WTC11 (cell line): ENCODE data around the gene ABCB8. TPM values are rescaled to one million over a fixed set of nuclear protein-coding genes. Genes with fewer than 3 reads are reported as not detected.

ENCODE experiments used
- ATAC-seq: fragments of 200-7000 bp; cut with Tn5 transposase; 2 replicates; pipeline ENCODE4 v1.10.0; 2021; ENCODE audit warnings: mild to moderate bottlenecking, moderate library complexity
- CTCF ChIA-PET: fragments of 300-600 bp; sonication (Branson Sonifier 250); formaldehyde crosslinking; loops from one replicate; lab custom pipeline; 2021; ENCODE audit warnings: antibody characterized with exemption; lab: Charles Lee
- POLR2A ChIA-PET: fragments of 350-600 bp; sonication (Branson Sonifier 250); formaldehyde crosslinking; loops from one replicate; lab custom pipeline; 2021; ENCODE audit warnings: antibody characterized with exemption; lab: Charles Lee
- DNase-seq: peaks from one replicate; pipeline ENCODE4 v3.0.0; 2021; ENCODE audit warnings: low spot score
- H3K27ac Mint-ChIP-seq: 2 replicates; pipeline ENCODE4 v1.8.0; 2021; ENCODE audit warnings: mixed read lengths
- H3K27me3 Mint-ChIP-seq: 2 replicates; pipeline ENCODE4 v1.8.0; 2021; ENCODE audit warnings: low read depth, mild to moderate bottlenecking, moderate library complexity, mixed read lengths
- H3K36me3 Mint-ChIP-seq: 2 replicates; pipeline ENCODE4 v1.8.0; 2021; ENCODE audit warnings: mixed read lengths
- H3K4me1 Mint-ChIP-seq: 2 replicates; pipeline ENCODE4 v1.8.0; 2022; ENCODE audit warnings: mixed read lengths
- H3K4me3 Mint-ChIP-seq: 2 replicates; pipeline ENCODE4 v1.8.0; 2021; ENCODE audit warnings: mild to moderate bottlenecking, moderate library complexity, mixed read lengths
- H3K9me3 Mint-ChIP-seq: 2 replicates; pipeline ENCODE4 v1.8.0; 2021; ENCODE audit warnings: mixed read lengths
- ATF1 ChIP-seq: sonication (generic); formaldehyde crosslinking; IDR thresholded peaks from 2 replicates; pipeline ENCODE4 v1.8.1; 2023; ENCODE audit warnings: mild to moderate bottlenecking, moderate library complexity, missing genetic modification reagents
- FOXP1 ChIP-seq: sonication (generic); formaldehyde crosslinking; IDR thresholded peaks from 2 replicates; pipeline ENCODE4 v1.8.0; 2022; ENCODE audit warnings: missing genetic modification reagents, mild to moderate bottlenecking, moderate library complexity, borderline replicate concordance
- HMGA2 ChIP-seq: fragments of 250-450 bp; sonication (Bioruptor Pico); IDR thresholded peaks from 2 replicates; pipeline ENCODE4 v1.4.0; 2021; ENCODE audit warnings: mild to moderate bottlenecking, moderate library complexity
- ZNF219 ChIP-seq: sonication (generic); formaldehyde crosslinking; IDR thresholded peaks from 2 replicates; pipeline ENCODE4 v1.8.0; 2023; ENCODE audit warnings: missing genetic modification reagents, mild to moderate bottlenecking, borderline replicate concordance
- ZNF416 ChIP-seq: fragments of 250-450 bp; sonication (Bioruptor Pico); IDR thresholded peaks from 2 replicates; pipeline ENCODE4 v1.9.0; 2021; ENCODE audit warnings: mild to moderate bottlenecking, inconsistent platforms
- total RNA-seq: library from RNA; stranded (reverse); gene quantifications from 3 replicates; pipeline ENCODE4 v1.2.3, GENCODE V29; 2021
- TF ChIP-seq, protein P1 (sequence below): sonication (generic); formaldehyde crosslinking; IDR thresholded peaks from 2 replicates; pipeline ENCODE4 v1.8.1; 2022; ENCODE audit warnings: low read depth, missing genetic modification reagents, borderline replicate concordance
- TF ChIP-seq, protein P2 (sequence below): sonication (generic); formaldehyde crosslinking; IDR thresholded peaks from 2 replicates; pipeline ENCODE4 v1.8.0; 2023; ENCODE audit warnings: mild to moderate bottlenecking, missing genetic modification reagents
- TF ChIP-seq, protein P3 (sequence below): sonication (generic); formaldehyde crosslinking; IDR thresholded peaks from 2 replicates; pipeline ENCODE4 v1.8.1; 2022; ENCODE audit warnings: mild to moderate bottlenecking, missing genetic modification reagents, moderate library complexity, borderline replicate concordance
- TF ChIP-seq, protein P4 (sequence below): sonication (generic); formaldehyde crosslinking; IDR thresholded peaks from 2 replicates; pipeline ENCODE4 v1.8.0; 2022; ENCODE audit warnings: mild to moderate bottlenecking, missing genetic modification reagents
- TF ChIP-seq, protein P5 (sequence below): fragments of 250-450 bp; sonication (Bioruptor Pico); IDR thresholded peaks from 2 replicates; pipeline ENCODE4 v1.9.0; 2021; ENCODE audit warnings: mild to moderate bottlenecking

The ABCB8 gene
- total RNA-seq, 1 experiment from 2014 or later: 35.9 TPM

DNA sequence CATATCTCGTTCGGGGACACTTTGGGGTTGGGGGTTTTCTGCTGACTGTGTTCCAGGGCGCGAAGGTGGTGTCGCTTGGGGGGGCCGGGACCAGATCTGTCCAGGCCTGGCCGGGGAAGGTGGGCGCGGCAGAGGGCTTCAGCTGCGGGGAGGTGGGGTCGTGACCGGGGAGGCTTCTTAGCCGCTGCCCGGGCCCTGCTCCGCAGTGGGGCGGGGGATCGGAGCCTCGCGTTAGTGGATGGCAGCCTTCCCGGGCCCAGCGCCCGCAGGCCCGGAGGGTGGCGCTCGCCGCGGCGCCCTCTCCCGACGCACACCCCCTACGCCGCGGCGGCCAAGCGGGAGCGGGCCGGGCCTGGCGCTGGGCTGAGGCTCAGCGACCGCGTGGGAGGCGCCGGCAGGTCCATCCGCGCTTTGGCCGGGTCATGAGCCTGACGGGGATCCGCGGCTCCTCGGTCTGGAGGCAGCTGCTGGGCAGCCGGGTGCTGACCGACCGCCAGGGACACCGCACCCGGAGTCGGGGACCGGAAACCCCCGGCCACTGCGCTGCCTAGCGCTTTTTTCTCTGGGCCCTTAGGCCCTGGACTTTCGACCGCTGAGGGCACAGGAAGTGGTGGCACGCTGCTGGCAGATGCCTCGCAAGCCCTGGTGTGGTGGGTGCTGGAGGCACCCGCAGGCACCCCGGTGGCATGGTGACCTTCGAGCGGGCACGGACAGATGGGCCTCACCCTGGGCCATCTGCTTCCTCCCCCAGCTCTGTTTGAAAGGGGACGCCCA lies 59.2 kb downstream of the ABCB8 start (continued):
- TF ChIP-seq ZNF219 (CRISPR knock-in tag) (no peak), HMGA2 (CRISPR knock-in tag) (no peak), ATF1 (CRISPR knock-in tag) (no peak), FOXP1 (peak; percentile 72; the same call in 1 of the 2 replicates), ZNF416 (CRISPR knock-in tag) (no peak)
- TF ChIP-seq, protein P1, sequence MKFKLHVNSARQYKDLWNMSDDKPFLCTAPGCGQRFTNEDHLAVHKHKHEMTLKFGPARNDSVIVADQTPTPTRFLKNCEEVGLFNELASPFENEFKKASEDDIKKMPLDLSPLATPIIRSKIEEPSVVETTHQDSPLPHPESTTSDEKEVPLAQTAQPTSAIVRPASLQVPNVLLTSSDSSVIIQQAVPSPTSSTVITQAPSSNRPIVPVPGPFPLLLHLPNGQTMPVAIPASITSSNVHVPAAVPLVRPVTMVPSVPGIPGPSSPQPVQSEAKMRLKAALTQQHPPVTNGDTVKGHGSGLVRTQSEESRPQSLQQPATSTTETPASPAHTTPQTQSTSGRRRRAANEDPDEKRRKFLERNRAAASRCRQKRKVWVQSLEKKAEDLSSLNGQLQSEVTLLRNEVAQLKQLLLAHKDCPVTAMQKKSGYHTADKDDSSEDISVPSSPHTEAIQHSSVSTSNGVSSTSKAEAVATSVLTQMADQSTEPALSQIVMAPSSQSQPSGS (CRISPR knock-in tag): no peak
- TF ChIP-seq, protein P2, sequence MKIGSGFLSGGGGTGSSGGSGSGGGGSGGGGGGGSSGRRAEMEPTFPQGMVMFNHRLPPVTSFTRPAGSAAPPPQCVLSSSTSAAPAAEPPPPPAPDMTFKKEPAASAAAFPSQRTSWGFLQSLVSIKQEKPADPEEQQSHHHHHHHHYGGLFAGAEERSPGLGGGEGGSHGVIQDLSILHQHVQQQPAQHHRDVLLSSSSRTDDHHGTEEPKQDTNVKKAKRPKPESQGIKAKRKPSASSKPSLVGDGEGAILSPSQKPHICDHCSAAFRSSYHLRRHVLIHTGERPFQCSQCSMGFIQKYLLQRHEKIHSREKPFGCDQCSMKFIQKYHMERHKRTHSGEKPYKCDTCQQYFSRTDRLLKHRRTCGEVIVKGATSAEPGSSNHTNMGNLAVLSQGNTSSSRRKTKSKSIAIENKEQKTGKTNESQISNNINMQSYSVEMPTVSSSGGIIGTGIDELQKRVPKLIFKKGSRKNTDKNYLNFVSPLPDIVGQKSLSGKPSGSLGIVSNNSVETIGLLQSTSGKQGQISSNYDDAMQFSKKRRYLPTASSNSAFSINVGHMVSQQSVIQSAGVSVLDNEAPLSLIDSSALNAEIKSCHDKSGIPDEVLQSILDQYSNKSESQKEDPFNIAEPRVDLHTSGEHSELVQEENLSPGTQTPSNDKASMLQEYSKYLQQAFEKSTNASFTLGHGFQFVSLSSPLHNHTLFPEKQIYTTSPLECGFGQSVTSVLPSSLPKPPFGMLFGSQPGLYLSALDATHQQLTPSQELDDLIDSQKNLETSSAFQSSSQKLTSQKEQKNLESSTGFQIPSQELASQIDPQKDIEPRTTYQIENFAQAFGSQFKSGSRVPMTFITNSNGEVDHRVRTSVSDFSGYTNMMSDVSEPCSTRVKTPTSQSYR: 0 out of 2 replicates have a peak, but pooled peaks have one; percentile 47
- TF ChIP-seq, protein P3, sequence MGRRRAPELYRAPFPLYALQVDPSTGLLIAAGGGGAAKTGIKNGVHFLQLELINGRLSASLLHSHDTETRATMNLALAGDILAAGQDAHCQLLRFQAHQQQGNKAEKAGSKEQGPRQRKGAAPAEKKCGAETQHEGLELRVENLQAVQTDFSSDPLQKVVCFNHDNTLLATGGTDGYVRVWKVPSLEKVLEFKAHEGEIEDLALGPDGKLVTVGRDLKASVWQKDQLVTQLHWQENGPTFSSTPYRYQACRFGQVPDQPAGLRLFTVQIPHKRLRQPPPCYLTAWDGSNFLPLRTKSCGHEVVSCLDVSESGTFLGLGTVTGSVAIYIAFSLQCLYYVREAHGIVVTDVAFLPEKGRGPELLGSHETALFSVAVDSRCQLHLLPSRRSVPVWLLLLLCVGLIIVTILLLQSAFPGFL: no peak
- TF ChIP-seq, protein P4, sequence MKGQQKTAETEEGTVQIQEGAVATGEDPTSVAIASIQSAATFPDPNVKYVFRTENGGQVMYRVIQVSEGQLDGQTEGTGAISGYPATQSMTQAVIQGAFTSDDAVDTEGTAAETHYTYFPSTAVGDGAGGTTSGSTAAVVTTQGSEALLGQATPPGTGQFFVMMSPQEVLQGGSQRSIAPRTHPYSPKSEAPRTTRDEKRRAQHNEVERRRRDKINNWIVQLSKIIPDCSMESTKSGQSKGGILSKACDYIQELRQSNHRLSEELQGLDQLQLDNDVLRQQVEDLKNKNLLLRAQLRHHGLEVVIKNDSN: 0 out of 2 replicates have a peak, but pooled peaks have one; percentile 14
- TF ChIP-seq, all 79 proteins: peak for 8

DNA sequence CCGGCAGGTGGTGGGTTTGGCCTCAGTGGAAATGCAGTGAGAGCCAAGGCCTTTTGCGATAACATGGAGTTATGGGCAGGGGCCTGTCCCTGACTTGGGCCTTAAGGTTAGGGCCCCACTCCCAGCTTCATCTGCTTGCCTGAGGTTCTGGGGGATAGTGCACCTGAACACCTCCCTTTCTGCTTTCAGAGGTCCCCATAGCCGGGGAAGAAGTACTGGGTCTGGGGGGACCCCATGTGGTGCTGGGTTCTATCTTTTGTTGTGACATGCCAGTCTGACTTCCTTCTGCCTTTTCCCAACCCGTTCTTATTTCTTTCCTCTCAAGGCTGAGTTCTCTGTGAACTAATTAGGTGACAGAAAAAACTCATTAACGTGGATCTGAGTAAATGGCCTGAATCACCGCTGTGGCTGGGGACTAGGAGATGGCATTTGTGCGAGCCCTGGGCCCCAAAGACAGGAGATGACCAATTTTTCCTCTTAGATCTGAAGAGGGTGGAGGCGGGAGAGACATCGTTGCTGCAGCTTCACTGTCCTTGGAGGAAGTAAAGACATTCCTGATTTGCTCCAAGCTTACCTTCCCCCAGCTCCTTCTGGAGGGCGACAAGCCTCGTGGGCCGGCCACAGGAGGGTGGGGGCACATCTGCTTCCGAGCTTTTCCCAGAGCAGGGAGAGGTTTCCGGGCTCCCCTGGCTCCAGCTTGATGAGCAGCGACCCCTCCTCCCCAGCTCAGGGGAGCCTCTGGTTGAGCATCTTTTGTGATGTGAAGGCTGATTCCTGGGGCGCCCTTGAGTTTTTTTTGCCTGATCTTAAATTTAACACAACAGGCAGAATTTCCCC lies 60.0 kb downstream of the ABCB8 start:
- peaks cover 18% of the 10 kb centered on the region for H3K27me3 Mint-ChIP-seq
- POLR2A ChIA-PET: interaction anchor here (1.1 to 2.0 kb wide), 3 partner anchors 21 to 37 kb away, joined by 3 to 9 read pairs (median 5); no protein-coding TSS in a partner anchor
- TF ChIP-seq, protein P4: 0 out of 2 replicates have a peak, but pooled peaks have one; percentile 2
- TF ChIP-seq, protein P5, sequence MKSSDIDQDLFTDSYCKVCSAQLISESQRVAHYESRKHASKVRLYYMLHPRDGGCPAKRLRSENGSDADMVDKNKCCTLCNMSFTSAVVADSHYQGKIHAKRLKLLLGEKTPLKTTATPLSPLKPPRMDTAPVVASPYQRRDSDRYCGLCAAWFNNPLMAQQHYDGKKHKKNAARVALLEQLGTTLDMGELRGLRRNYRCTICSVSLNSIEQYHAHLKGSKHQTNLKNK (CRISPR knock-in tag): no peak
- TF ChIP-seq, all 79 proteins: peak for 1

More for the DNA sequence above, 60.0 kb downstream of the ABCB8 start:
- H3K9me3 Mint-ChIP-seq: no peaks in the 10 kb centered on the region
- peaks cover 46% of the 10 kb centered on the region for H3K4me1 Mint-ChIP-seq
- DNase-seq (no peak), ATAC-seq (no peak)
- CTCF ChIA-PET: interaction anchor here (1.0 to 10.4 kb wide), 9 partner anchors 10 to 158 kb away, joined by 3 to 118 read pairs (median 5); partner anchors contain the start of gene GBX1
- H3K36me3 Mint-ChIP-seq: peaks cover 7% of the 10 kb centered on the region
- no peak overlapping the region for H3K27ac Mint-ChIP-seq
- peak overlapping the region; percentile 67 for H3K4me3 Mint-ChIP-seq
